ENCODE results near the gene BCAS3. TPM values are rescaled to one million over a fixed set of nuclear protein-coding genes. Genes with fewer than 3 reads are reported as not detected.
A peak's percentile ranks its signal among the peaks of the same experiment; 100 is the strongest.

Gene BCAS3
- total RNA-seq, 6 experiments from 2014 or later, result 9.2 to 22.1 (median 14.2) TPM

- intact Hi-C loops (cut with DNase I), result no loop called here
- Histone ChIP-seq H3K4me1 (no peaks in the 10 kb centered on the region), H3K4me3 (no peak overlapping the region), H3K27ac (no peak overlapping the region), H3K9me3 (no peaks in the 10 kb centered on the region), H3K36me3 (no peaks in the 10 kb centered on the region), H3K27me3 (no peaks in the 10 kb centered on the region)
- TF ChIP-seq CTCF (IDR thresholded peaks at IDR 0.05) (no peak), POLR2A (IDR thresholded peaks at IDR 0.05) (no peak)
- no peak for ATAC-seq
- 100% methylated on average over 1 of the region's 1 CpG for WGBS (ENCODE audit: insufficient coverage, low coverage, low lambda C conversion rate, missing lambda C conversion rate)
- no peak for DNase-seq
Observed at GRCh38 chr17:61097781-61098180, 420.1 kb downstream of the BCAS3 start.

GRCh38 chr17:61106354-61106753 is 428.7 kb downstream of the BCAS3 start:
- Histone ChIP-seq H3K4me3 (no peak overlapping the region), H3K4me1 (no peaks in the 10 kb centered on the region), H3K9me3 (no peaks in the 10 kb centered on the region), H3K27me3 (no peaks in the 10 kb centered on the region), H3K36me3 (no peaks in the 10 kb centered on the region), H3K27ac (no peak overlapping the region)
- DNase-seq (no peak), ATAC-seq (peak in 1 of 4 donors; percentile 30)
- 55% methylated on average over 4 of the region's 4 CpGs for WGBS (ENCODE audit: insufficient coverage, low coverage, low lambda C conversion rate, missing lambda C conversion rate)
- no peak for TF ChIP-seq CTCF (IDR thresholded peaks at IDR 0.05)
- no peak for TF ChIP-seq POLR2A (IDR thresholded peaks at IDR 0.05)
- intact Hi-C loops (cut with DNase I), result no loop called here

- ATAC-seq (no peak), DNase-seq (no peak)
- 84% methylated on average over 1 of the region's 1 CpG for WGBS (ENCODE audit: insufficient coverage, low coverage, low lambda C conversion rate, missing lambda C conversion rate)
- no peak overlapping the region for H3K27ac ChIP-seq
- TF ChIP-seq POLR2A (IDR thresholded peaks at IDR 0.05) (no peak), CTCF (IDR thresholded peaks at IDR 0.05) (no peak)
- H3K27me3 ChIP-seq, result no peaks in the 10 kb centered on the region
- intact Hi-C loops (cut with DNase I), result no loop called here
- no peaks in the 10 kb centered on the region for H3K4me1 ChIP-seq
- H3K9me3 ChIP-seq, result no peaks in the 10 kb centered on the region
- H3K4me3 ChIP-seq, result no peak overlapping the region
- H3K36me3 ChIP-seq, result no peaks in the 10 kb centered on the region
Observed at GRCh38 chr17:61116577-61116976, 438.9 kb downstream of the BCAS3 start.

GRCh38 chr17:61117983-61118382 is 440.3 kb downstream of the BCAS3 start:
- TF ChIP-seq CTCF (IDR thresholded peaks at IDR 0.05) (no peak), POLR2A (IDR thresholded peaks at IDR 0.05) (no peak)
- Histone ChIP-seq H3K27ac (no peak overlapping the region), H3K4me3 (no peak overlapping the region), H3K9me3 (no peaks in the 10 kb centered on the region), H3K4me1 (no peaks in the 10 kb centered on the region), H3K27me3 (no peaks in the 10 kb centered on the region), H3K36me3 (no peaks in the 10 kb centered on the region)
- ATAC-seq, result no peak
- 64% methylated on average over 2 of the region's 4 CpGs for WGBS (ENCODE audit: insufficient coverage, low coverage, low lambda C conversion rate, missing lambda C conversion rate)
- no peak for DNase-seq
- intact Hi-C loops (cut with DNase I), result no loop called here

- WGBS (ENCODE audit: insufficient coverage, low coverage, low lambda C conversion rate, missing lambda C conversion rate), result 69% methylated on average over 2 of the region's 2 CpGs
- no peak for TF ChIP-seq POLR2A (IDR thresholded peaks at IDR 0.05)
- no peak for TF ChIP-seq CTCF (IDR thresholded peaks at IDR 0.05)
- ATAC-seq, result no peak
Observed at GRCh38 chr17:61118871-61119270, 441.2 kb downstream of the BCAS3 start.

More at GRCh38 chr17:61118871-61119270, 441.2 kb downstream of the BCAS3 start:
- Histone ChIP-seq H3K9me3 (no peaks in the 10 kb centered on the region), H3K27me3 (no peaks in the 10 kb centered on the region), H3K4me3 (no peak overlapping the region), H3K27ac (no peak overlapping the region), H3K4me1 (no peaks in the 10 kb centered on the region), H3K36me3 (no peaks in the 10 kb centered on the region)
- intact Hi-C loops (cut with DNase I), result no loop called here
- DNase-seq, result no peak
